CD14-positive monocyte (primary cell): ENCODE measurements around the gene ACTBL2. TPM values are rescaled to one million over a fixed set of nuclear protein-coding genes. Genes with fewer than 3 reads are reported as not detected.

Experiments used
- DNase-seq, 3 donors: peaks; one replicate each; pipeline ENCODE4 v3.0.0-alpha.2; 2011 to 2022
- H2AFZ ChIP-seq: 2 replicates; pipeline ENCODE4 v1.6.0; 2012; ENCODE audit warnings: mild to moderate bottlenecking, low read depth, low read length, inconsistent platforms; ENCODE audit not compliant: insufficient read depth, poor library complexity, severe bottlenecking
- H3K27ac ChIP-seq, 2 donors: 1 replicate in 1 of 2; 2 replicates in 1 of 2; pipeline ENCODE4 v1.5.1; 2012 to 2013; ENCODE audit warnings: low read length in 2 of 2, control low read depth in 1 of 2, inconsistent platforms in 1 of 2, low read depth in 1 of 2, mild to moderate bottlenecking in 1 of 2
- H3K27me3 ChIP-seq, 2 donors: one replicate each; pipeline versions ENCODE4 v1.6.0 to v1.6.1; 2011 to 2013; ENCODE audit warnings: low read length in 2 of 2; ENCODE audit not compliant: control insufficient read depth in 2 of 2, insufficient read depth in 2 of 2
- H3K36me3 ChIP-seq, 2 donors: replicated peaks in 1 of 2; 1 replicate in 1 of 2; 2 replicates in 1 of 2; pipeline versions ENCODE4 v1.5.1 to v1.6.1; 2012 to 2013; ENCODE audit warnings: low read length in 2 of 2, control low read depth in 1 of 2, inconsistent platforms in 1 of 2, mild to moderate bottlenecking in 1 of 2; ENCODE audit not compliant: insufficient read depth in 2 of 2, control insufficient read depth in 1 of 2
- H3K4me1 ChIP-seq, 2 donors: 1 replicate in 1 of 2; 2 replicates in 1 of 2; pipeline versions ENCODE4 v1.5.1 to v1.6.1; 2012 to 2013; ENCODE audit warnings: low read length in 2 of 2, control low read depth in 1 of 2, inconsistent platforms in 1 of 2, mild to moderate bottlenecking in 1 of 2, moderate library complexity in 1 of 2; ENCODE audit not compliant: insufficient read depth in 2 of 2, control insufficient read depth in 1 of 2
- H3K4me2 ChIP-seq: replicated peaks from 2 replicates; pipeline ENCODE3; 2012; ENCODE audit warnings: low read length, moderate library complexity, mild to moderate bottlenecking; ENCODE audit not compliant: poor library complexity, severe bottlenecking; ENCODE audit errors: extremely low read depth
- H3K4me3 ChIP-seq, 3 experiments: fragments of 200-600 bp in 1 of 3; sonication (generic) in 1 of 3; replicated peaks in 1 of 3; 1 replicate in 2 of 3; 2 replicates in 1 of 3; pipeline ENCODE4 v1.5.1; 2011 to 2013; ENCODE audit warnings: low read length in 3 of 3, mild to moderate bottlenecking in 3 of 3, control low read depth in 2 of 3, low read depth in 2 of 3, inconsistent platforms in 1 of 3, moderate library complexity in 1 of 3
- H3K79me2 ChIP-seq: 2 replicates; pipeline ENCODE4 v1.6.0; 2012; ENCODE audit warnings: mild to moderate bottlenecking, control low read depth, inconsistent platforms, low read length, moderate library complexity; ENCODE audit not compliant: insufficient read depth
- H3K9ac ChIP-seq: 2 replicates; pipeline ENCODE4 v1.6.0; 2017; ENCODE audit warnings: low read length, mild to moderate bottlenecking; ENCODE audit not compliant: insufficient read depth, poor library complexity, severe bottlenecking
- H3K9me3 ChIP-seq, 2 donors: replicated peaks in 1 of 2; 1 replicate in 1 of 2; 2 replicates in 1 of 2; pipeline versions ENCODE4 v1.5.1 to v1.6.1; 2012 to 2013; ENCODE audit warnings: low read length in 2 of 2, control low read depth in 1 of 2; ENCODE audit not compliant: control insufficient read depth in 1 of 2, insufficient read depth in 1 of 2
- H4K20me1 ChIP-seq: 2 replicates; pipeline ENCODE4 v1.6.0; 2012; ENCODE audit warnings: mild to moderate bottlenecking, low read length, control low read depth, moderate library complexity; ENCODE audit not compliant: insufficient read depth
- H3K27ac Mint-ChIP-seq, 7 donors: one replicate each; pipeline ENCODE4 v1.8.0; 2020; ENCODE audit warnings: mild to moderate bottlenecking in 7 of 7, mixed read lengths in 7 of 7, moderate library complexity in 6 of 7, inconsistent platforms in 2 of 7
- H3K27me3 Mint-ChIP-seq, 3 donors: one replicate each; pipeline ENCODE4 v1.8.0; 2021 to 2022; ENCODE audit warnings: low read depth in 3 of 3, mild to moderate bottlenecking in 3 of 3, mixed read lengths in 3 of 3, moderate library complexity in 3 of 3, inconsistent platforms in 1 of 3
- H3K36me3 Mint-ChIP-seq, 2 donors: one replicate each; pipeline ENCODE4 v1.8.0; 2020; ENCODE audit warnings: mixed read lengths in 2 of 2, inconsistent platforms in 1 of 2, mild to moderate bottlenecking in 1 of 2
- H3K4me1 Mint-ChIP-seq: one replicate; pipeline ENCODE4 v1.8.0; 2020; ENCODE audit warnings: mild to moderate bottlenecking, mixed read lengths
- H3K4me3 Mint-ChIP-seq, 2 donors: one replicate each; pipeline ENCODE4 v1.8.0; 2020; ENCODE audit warnings: mild to moderate bottlenecking in 2 of 2, mixed read lengths in 2 of 2, moderate library complexity in 1 of 2
- H3K9me3 Mint-ChIP-seq, 7 donors: one replicate each; pipeline ENCODE4 v1.8.0; 2020 to 2022; ENCODE audit warnings: mixed read lengths in 7 of 7, mild to moderate bottlenecking in 6 of 7, moderate library complexity in 6 of 7, inconsistent platforms in 2 of 7
- WGBS: methylation state at CpG from one replicate; pipeline ENCODE4 v1.1.5; 2013; ENCODE audit warnings: missing lambda C conversion rate; ENCODE audit not compliant: insufficient coverage; 5-methylcytosine and 5-hydroxymethylcytosine counted together
- intact Hi-C, 2 donors: fragments of 100-400 bp; cut with micrococcal nuclease; formaldehyde crosslinking; loops; one replicate each; pipeline versions ENCODE4 v1.15.0 to v1.15.1; 2023
- polyA plus RNA-seq, 3 donors: library from polyadenylated mRNA; depleted of rRNA in 1 of 3; unstranded in 2 of 3; stranded (reverse) in 1 of 3; fragments of 300-500 nt in 2 of 3; fragments of >200 nt in 1 of 3; fragmentation: Illumina TruSeq in 2 of 3; gene quantifications; 1 replicate in 2 of 3; 2 replicates in 1 of 3; pipeline ENCODE4 v1.2.3, GENCODE V29; 2012 to 2021
- TF ChIP-seq, protein P1 (sequence below): fragments of 200-600 bp; IDR thresholded peaks from one replicate; pipeline ENCODE4 v1.8.0; 2022; ENCODE audit warnings: antibody characterized with exemption, mild to moderate bottlenecking

The ACTBL2 gene
- polyA plus RNA-seq, 3 donors: not detected

DNA sequence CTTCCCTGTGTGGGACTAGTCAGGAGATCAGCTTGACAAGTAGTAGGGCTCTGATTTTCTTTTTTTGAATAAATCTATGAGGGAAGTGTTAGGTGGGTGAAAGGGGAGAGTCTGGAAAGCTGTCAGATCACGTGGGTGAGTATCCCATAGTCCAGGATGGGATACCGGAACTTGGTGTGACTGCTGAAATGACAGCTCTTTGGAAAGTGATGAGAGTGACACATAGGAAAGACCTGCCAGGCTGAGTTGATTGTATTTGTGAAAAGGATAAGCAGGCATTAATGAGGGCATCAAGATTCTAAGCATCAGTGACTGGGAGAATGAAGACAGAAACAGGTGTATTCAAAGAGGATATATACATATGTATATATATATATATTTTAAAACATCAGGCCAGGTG lies 35.6 kb downstream of the ACTBL2 start:
- Mint-ChIP-seq H3K27ac (no peak overlapping the region), H3K9me3 (peaks cover 0 to 4% (median 2%) of the 10 kb centered on the region in 7 donors), H3K27me3 (peaks cover 0 to 7% (median 1%) of the 10 kb centered on the region in 3 donors), H3K36me3 (no peaks in the 10 kb centered on the region), H3K4me3 (no peak overlapping the region), H3K4me1 (no peaks in the 10 kb centered on the region)
- Histone ChIP-seq H2AFZ (no peak overlapping the region), H3K4me2 (no peak overlapping the region), H3K4me3 (no peak overlapping the region), H3K79me2 (no peaks in the 10 kb centered on the region), H3K27me3 (no peaks in the 10 kb centered on the region), H3K9me3 (no peaks in the 10 kb centered on the region), H3K9ac (no peak overlapping the region), H4K20me1 (no peaks in the 10 kb centered on the region), H3K4me1 (no peaks in the 10 kb centered on the region), H3K36me3 (no peaks in the 10 kb centered on the region), H3K27ac (no peak overlapping the region)
- TF ChIP-seq, protein P1, sequence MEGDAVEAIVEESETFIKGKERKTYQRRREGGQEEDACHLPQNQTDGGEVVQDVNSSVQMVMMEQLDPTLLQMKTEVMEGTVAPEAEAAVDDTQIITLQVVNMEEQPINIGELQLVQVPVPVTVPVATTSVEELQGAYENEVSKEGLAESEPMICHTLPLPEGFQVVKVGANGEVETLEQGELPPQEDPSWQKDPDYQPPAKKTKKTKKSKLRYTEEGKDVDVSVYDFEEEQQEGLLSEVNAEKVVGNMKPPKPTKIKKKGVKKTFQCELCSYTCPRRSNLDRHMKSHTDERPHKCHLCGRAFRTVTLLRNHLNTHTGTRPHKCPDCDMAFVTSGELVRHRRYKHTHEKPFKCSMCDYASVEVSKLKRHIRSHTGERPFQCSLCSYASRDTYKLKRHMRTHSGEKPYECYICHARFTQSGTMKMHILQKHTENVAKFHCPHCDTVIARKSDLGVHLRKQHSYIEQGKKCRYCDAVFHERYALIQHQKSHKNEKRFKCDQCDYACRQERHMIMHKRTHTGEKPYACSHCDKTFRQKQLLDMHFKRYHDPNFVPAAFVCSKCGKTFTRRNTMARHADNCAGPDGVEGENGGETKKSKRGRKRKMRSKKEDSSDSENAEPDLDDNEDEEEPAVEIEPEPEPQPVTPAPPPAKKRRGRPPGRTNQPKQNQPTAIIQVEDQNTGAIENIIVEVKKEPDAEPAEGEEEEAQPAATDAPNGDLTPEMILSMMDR: no peak
- no peak for DNase-seq
- intact Hi-C loops: no loop called here
- 96% methylated on average over 2 of the region's 2 CpGs for WGBS

DNA sequence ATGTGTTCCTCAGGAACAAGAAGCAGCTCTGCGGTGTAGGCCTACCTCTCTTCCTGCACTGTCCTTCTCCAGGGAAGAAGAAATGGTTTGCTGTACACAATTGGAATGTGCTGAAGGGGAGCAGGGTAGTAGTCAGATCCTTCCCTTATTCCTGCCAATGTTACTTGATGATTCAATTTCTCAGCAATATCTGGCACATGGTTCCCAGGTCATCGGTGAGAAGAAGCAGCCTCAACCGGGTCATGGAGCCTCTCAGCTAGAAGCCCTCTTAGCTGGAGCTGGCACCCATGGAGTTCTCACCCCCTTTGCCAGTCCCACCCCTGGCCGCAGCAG lies 36.9 kb downstream of the ACTBL2 start:
- H3K27me3 Mint-ChIP-seq: peaks cover 0 to 7% (median 1%) of the 10 kb centered on the region in 3 donors
- 94% methylated on average over 2 of the region's 4 CpGs for WGBS
- H3K4me3 ChIP-seq: no peak overlapping the region
- TF ChIP-seq, protein P1: no peak
- H4K20me1 ChIP-seq: no peaks in the 10 kb centered on the region
- H3K36me3 ChIP-seq: no peaks in the 10 kb centered on the region
- no peak overlapping the region for H3K27ac Mint-ChIP-seq
- H3K4me1 ChIP-seq: no peaks in the 10 kb centered on the region
- H3K79me2 ChIP-seq: no peaks in the 10 kb centered on the region
- H3K4me3 Mint-ChIP-seq: no peak overlapping the region
- H3K4me2 ChIP-seq: no peak overlapping the region
- no peaks in the 10 kb centered on the region for H3K36me3 Mint-ChIP-seq
- H3K9me3 Mint-ChIP-seq: peaks cover 0 to 4% (median 2%) of the 10 kb centered on the region in 7 donors
- intact Hi-C loops: no loop called here
- no peak overlapping the region for H2AFZ ChIP-seq
- H3K27me3 ChIP-seq: no peaks in the 10 kb centered on the region
- DNase-seq: no peak
- no peak overlapping the region for H3K27ac ChIP-seq
- no peaks in the 10 kb centered on the region for H3K4me1 Mint-ChIP-seq
- no peak overlapping the region for H3K9ac ChIP-seq
- no peaks in the 10 kb centered on the region for H3K9me3 ChIP-seq
